ENCODE measurements around the gene ARL16.

DNA sequence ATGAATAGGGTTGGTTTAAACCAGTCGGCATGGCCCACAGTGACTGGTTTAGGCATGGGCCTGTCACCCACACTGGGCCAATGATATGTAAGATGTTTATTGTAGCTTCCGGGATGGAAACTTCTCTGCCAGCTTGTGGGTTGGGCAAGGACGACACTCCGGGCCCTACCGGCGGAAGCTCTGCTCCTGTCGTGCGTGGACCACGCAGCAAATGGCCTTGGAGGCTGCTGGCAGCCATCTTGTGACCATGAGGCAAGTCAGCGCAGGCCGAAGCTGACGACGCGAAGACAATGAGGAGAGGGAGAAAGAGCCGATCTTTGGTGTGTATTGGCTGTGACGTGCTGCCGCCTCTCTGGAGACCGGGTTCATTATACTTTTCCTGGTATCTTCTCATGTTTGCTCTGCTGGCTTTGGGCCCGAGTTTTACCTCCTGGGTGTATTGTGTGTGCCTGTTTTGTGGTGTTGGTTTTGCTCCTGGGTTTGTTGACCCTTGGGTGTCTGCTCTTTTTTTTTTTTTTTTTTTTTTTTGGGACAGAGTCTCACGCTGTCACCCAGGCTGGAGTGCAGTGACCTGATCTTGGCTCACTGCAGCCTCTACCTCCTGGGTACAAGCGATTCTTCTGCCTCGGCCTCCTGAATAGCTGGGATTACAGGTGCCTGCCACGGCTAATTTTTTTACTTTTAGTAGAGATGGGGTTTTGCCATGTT is 43.9 kb upstream of the ARL16 start:
- TF ChIP-seq POLR2A (IDR thresholded peaks at IDR 0.05; ENCODE audit: borderline replicate concordance, extremely low read depth, insufficient read depth, insufficient read length) (no peak), CTCF (IDR thresholded peaks at IDR 0.05 in 2 of 3, conservative IDR thresholded peaks at IDR 0.05 in 1 of 3; ENCODE audit: borderline replicate concordance in 1 of 3, insufficient read depth in 1 of 3, low read depth in 2 of 3, low read length in 2 of 3) (no peak), YY1 (IDR thresholded peaks at IDR 0.05; ENCODE audit: extremely low read depth, insufficient replicate concordance, low read depth, low read length) (no peak), EZH2 (IDR thresholded peaks at IDR 0.05) (no peak), EZH2phosphoT487 (IDR thresholded peaks at IDR 0.05; ENCODE audit: borderline replicate concordance) (no peak)
